Lung (tissue), 12 donors: ENCODE results near the gene ILK. TPM values are rescaled to one million over a fixed set of nuclear protein-coding genes. Genes with fewer than 3 reads are reported as not detected.

Experiments used
- ATAC-seq: fragments of 200-7000 bp; cut with Tn5 transposase; one replicate; pipeline ENCODE4 v1.9.1; 2020; ENCODE audit warnings: moderate number of reproducible peaks; ENCODE audit not compliant: insufficient read depth, low FRiP score
- DNase-seq, 3 donors: peaks; one replicate each; pipeline ENCODE4 v3.0.0-alpha.2; 2013 to 2017
- H3K27ac ChIP-seq, 2 donors: one replicate each; pipeline ENCODE4 v1.5.1; 2013; ENCODE audit warnings: mild to moderate bottlenecking in 2 of 2, moderate library complexity in 2 of 2, control low read depth in 1 of 2, inconsistent platforms in 1 of 2, low read depth in 1 of 2, low read length in 1 of 2
- H3K27me3 ChIP-seq, 3 donors: one replicate each; pipeline ENCODE4 v1.5.1; 2013; ENCODE audit warnings: low read length in 2 of 3; ENCODE audit not compliant: control insufficient read depth in 3 of 3, insufficient read depth in 3 of 3
- H3K36me3 ChIP-seq, 4 donors: one replicate each; pipeline ENCODE4 v1.5.1; 2013; ENCODE audit warnings: low read length in 4 of 4, mild to moderate bottlenecking in 1 of 4, moderate library complexity in 1 of 4; ENCODE audit not compliant: control insufficient read depth in 4 of 4, insufficient read depth in 4 of 4
- H3K4me1 ChIP-seq, 5 donors: one replicate each; pipeline ENCODE4 v1.5.1; 2013; ENCODE audit warnings: low read length in 5 of 5, mild to moderate bottlenecking in 2 of 5, moderate library complexity in 1 of 5; ENCODE audit not compliant: control insufficient read depth in 5 of 5, insufficient read depth in 5 of 5
- H3K4me3 ChIP-seq: one replicate; pipeline ENCODE4 v1.5.1; 2013; ENCODE audit warnings: mild to moderate bottlenecking, control low read depth, moderate library complexity
- H3K9ac ChIP-seq, 2 donors: one replicate each; pipeline ENCODE4 v1.5.1; 2013; ENCODE audit warnings: low read length in 2 of 2, control low read depth in 1 of 2; ENCODE audit not compliant: insufficient read depth in 1 of 2
- H3K9me3 ChIP-seq, 4 donors: one replicate each; pipeline ENCODE4 v1.5.1; 2013; ENCODE audit warnings: low read length in 3 of 4, mild to moderate bottlenecking in 1 of 4, moderate library complexity in 1 of 4; ENCODE audit not compliant: control insufficient read depth in 4 of 4, insufficient read depth in 3 of 4
- CTCF ChIP-seq: IDR thresholded peaks from 2 replicates; pipeline ENCODE4 v1.5.1; 2012; ENCODE audit warnings: mild to moderate bottlenecking; ENCODE audit errors: control extremely low read depth, extremely low read depth
- WGBS, 2 donors: extraction: QIAGEN DNeasy Blood & Tissue Kit; methylation state at CpG; one replicate each; pipeline ENCODE4 v1.1.7; 2013; 5-methylcytosine and 5-hydroxymethylcytosine counted together
- polyA plus RNA-seq, 2 donors: library from polyadenylated mRNA; stranded (reverse); fragments of 200-250 nt; gene quantifications; one replicate each; pipeline ENCODE4 v1.2.1, GENCODE V29; 2013
- total RNA-seq, 2 donors: library from RNA; depleted of rRNA in 1 of 2; stranded (reverse); fragments of >200 nt in 1 of 2; gene quantifications; one replicate each; pipeline ENCODE4 v1.2.1, GENCODE V29; 2014 to 2021
- donor health status: control.
- donor health status: control.
- donor health status: Bipolar disorder and iron deficiency.
- donor health status: healthy.
- donor health status: DM: yes; HTN: yes; CAD: no.

ILK gene
- total and polyA plus RNA-seq, 4 donors, result 91.1 to 147 (median 136) TPM

- Histone ChIP-seq H3K9ac (no peak overlapping the region), H3K36me3 (peaks cover 0 to 26% (median 8%) of the 10 kb centered on the region in 4 donors), H3K27me3 (no peaks in the 10 kb centered on the region), H3K4me1 (peaks cover 6 to 39% (median 16%) of the 10 kb centered on the region in 5 donors), H3K27ac (no peak overlapping the region), H3K9me3 (no peaks in the 10 kb centered on the region), H3K4me3 (no peak overlapping the region)
- 97% methylated on average over 9 of the region's 9 CpGs for WGBS, 2 donors
- no peak for DNase-seq
- ATAC-seq, result no peak
- TF ChIP-seq CTCF, result no peak
These were observed 12.5 kb downstream of the ILK start for GRCh38 chr11:6615882-6616585.

GRCh38 chr11:6616596-6617250 is 13.1 kb downstream of the ILK start:
- Histone ChIP-seq H3K9ac (no peak overlapping the region), H3K36me3 (peaks cover 0 to 23% (median 8%) of the 10 kb centered on the region in 4 donors), H3K4me1 (peaks cover 6 to 32% (median 12%) of the 10 kb centered on the region in 5 donors), H3K9me3 (no peaks in the 10 kb centered on the region), H3K27me3 (no peaks in the 10 kb centered on the region), H3K27ac (no peak overlapping the region), H3K4me3 (no peak overlapping the region)
- 86 to 93% methylated on average over 14 of the region's 14 CpGs for WGBS, 2 donors
- no peak for TF ChIP-seq CTCF
- ATAC-seq, result no peak
- DNase-seq, result no peak

- 28 to 64% methylated on average over 5 of the region's 5 CpGs for WGBS, 2 donors
- H3K9ac ChIP-seq, result no peak overlapping the region
- H3K9me3 ChIP-seq, result no peaks in the 10 kb centered on the region
- H3K36me3 ChIP-seq, result peaks cover 0 to 23% (median 9%) of the 10 kb centered on the region in 4 donors
- no peaks in the 10 kb centered on the region for H3K27me3 ChIP-seq
- ATAC-seq (no peak), DNase-seq (no peak)
- H3K27ac ChIP-seq, result peak overlapping the region in 1 of 2 donors; percentile 52
- H3K4me3 ChIP-seq, result no peak overlapping the region
- peaks cover 6 to 32% (median 12%) of the 10 kb centered on the region in 5 donors for H3K4me1 ChIP-seq
- TF ChIP-seq CTCF, result no peak
These were observed 13.8 kb downstream of the ILK start for GRCh38 chr11:6617315-6617781.
